HEK293T (cell line): ENCODE data around the gene MTREX.

Experiments used
- SP1 ChIP-seq: fragments of 450-650 bp; IDR thresholded peaks from 2 replicates; pipeline ENCODE4 v1.6.1; 2017
- ZNF384 ChIP-seq: fragments of 450-650 bp; IDR thresholded peaks from 2 replicates; pipeline ENCODE4 v1.6.1; 2016

GRCh38 chr5:55333017-55333416 is 25.2 kb downstream of the MTREX start:
- TF ChIP-seq ZNF384 (no peak), SP1 (no peak)
